SK-N-MC (cell line): ENCODE results near the gene LOC101059915.

Source experiments
- EZH2 ChIP-seq: fragments of 200-600 bp; sonication (generic); IDR thresholded peaks from one replicate; pipeline ENCODE4 v1.6.1; 2017; ENCODE audit warnings: antibody characterized with exemption
- POLR2AphosphoS5 ChIP-seq: IDR thresholded peaks from 2 replicates; pipeline ENCODE4 v1.6.1; 2012; ENCODE audit warnings: mild to moderate bottlenecking, low read depth, low read length, borderline replicate concordance

- TF ChIP-seq EZH2 (no peak), POLR2AphosphoS5 (no peak)
These were observed at the start of gene LOC101059915 for GRCh38 chrX:71667328-71668247.
